PFSK-1 (cell line): ENCODE measurements around the gene CXXC5.

ENCODE experiments used
- FOXP2 ChIP-seq: optimal IDR thresholded peaks from 2 replicates; pipeline ENCODE3; 2011; ENCODE audit warnings: borderline replicate concordance, control low read depth, inconsistent platforms; ENCODE audit not compliant: insufficient read depth; ENCODE audit errors: extremely low read length, extremely low read depth
- POLR2AphosphoS5 ChIP-seq: IDR thresholded peaks from 2 replicates; pipeline ENCODE4 v1.6.1; 2012; ENCODE audit warnings: low read depth, mild to moderate bottlenecking, control low read depth, low read length, moderate library complexity
- REST ChIP-seq, 2 experiments: IDR thresholded peaks; 2 replicates each; pipeline versions ENCODE4 v1.6.1 to v1.8.0; 2011 to 2012; ENCODE audit warnings: low read depth in 2 of 2, low read length in 2 of 2, control low read depth in 1 of 2, inconsistent platforms in 1 of 2, mild to moderate bottlenecking in 1 of 2, moderate library complexity in 1 of 2; ENCODE audit not compliant: insufficient read depth in 1 of 2
- SIN3A ChIP-seq: IDR thresholded peaks from 2 replicates; pipeline ENCODE4 v1.6.1; 2012; ENCODE audit warnings: mild to moderate bottlenecking, low read length, moderate library complexity, borderline replicate concordance; ENCODE audit not compliant: insufficient read depth
- TAF1 ChIP-seq: IDR thresholded peaks from 2 replicates; pipeline ENCODE4 v1.6.1; 2012; ENCODE audit warnings: low read length, control low read depth, borderline replicate concordance; ENCODE audit not compliant: insufficient read depth

CXXC5 gene

GRCh38 chr5:139654871-139655491 is 6.8 kb downstream of the CXXC5 start:
- TF ChIP-seq TAF1 (no peak), SIN3A (no peak), POLR2AphosphoS5 (no peak), REST (IDR thresholded peaks at IDR 0.05; ENCODE audit: insufficient read depth in 1 of 2, low read depth in 2 of 2, low read length in 2 of 2) (no peak), FOXP2 (no peak)

GRCh38 chr5:139655727-139656271 is 7.7 kb downstream of the CXXC5 start:
- TF ChIP-seq POLR2AphosphoS5 = no peak
- no peak for TF ChIP-seq FOXP2
- no peak for TF ChIP-seq SIN3A
- no peak for TF ChIP-seq TAF1
- TF ChIP-seq REST (IDR thresholded peaks at IDR 0.05; ENCODE audit: insufficient read depth in 1 of 2, low read depth in 2 of 2, low read length in 2 of 2) = no peak

- TF ChIP-seq TAF1 = no peak
These were observed 9.5 kb downstream of the CXXC5 start for GRCh38 chr5:139657363-139658321.

GRCh38 chr5:139658501-139658927 is 10.4 kb downstream of the CXXC5 start:
- TF ChIP-seq SIN3A (no peak), POLR2AphosphoS5 (no peak), FOXP2 (no peak), REST (IDR thresholded peaks at IDR 0.05; ENCODE audit: insufficient read depth in 1 of 2, low read depth in 2 of 2, low read length in 2 of 2) (no peak), TAF1 (no peak)

- no peak; the same call in 1 of the 2 replicates for TF ChIP-seq POLR2AphosphoS5
- TF ChIP-seq FOXP2 = no peak
- no peak for TF ChIP-seq REST (IDR thresholded peaks at IDR 0.05; ENCODE audit: insufficient read depth in 1 of 2, low read depth in 2 of 2, low read length in 2 of 2)
- no peak for TF ChIP-seq SIN3A
- TF ChIP-seq TAF1 = no peak
These were observed 10.9 kb downstream of the CXXC5 start for GRCh38 chr5:139658928-139659667.
